HL-60 (cell line): ENCODE results near the gene NR2E1.
A peak's percentile ranks its signal among the peaks of the same experiment; 100 is the strongest.

Experiments
- DNase-seq, 2 experiments: peaks; one replicate each; pipeline ENCODE4 v3.0.0-alpha.2; 2010 to 2020; ENCODE audit warnings: low read depth in 1 of 2, low spot score in 1 of 2
- H3K27ac ChIP-seq: fragments of 250-450 bp; sonication (Bioruptor Pico); replicated peaks from 2 replicates; pipeline ENCODE4 v1.5.1; 2020; ENCODE audit warnings: mild to moderate bottlenecking, moderate library complexity
- H3K27me3 ChIP-seq: fragments of 250-450 bp; sonication (Bioruptor Pico); 2 replicates; pipeline ENCODE4 v1.5.1; 2021; ENCODE audit warnings: mild to moderate bottlenecking, moderate library complexity; ENCODE audit not compliant: insufficient read depth, poor library complexity, severe bottlenecking
- H3K4me3 ChIP-seq: replicated peaks from 2 replicates; pipeline ENCODE4 v1.5.1; 2011; ENCODE audit warnings: mild to moderate bottlenecking, control low read depth, low read length; ENCODE audit not compliant: insufficient read depth
- GABPA ChIP-seq: IDR thresholded peaks from 2 replicates; pipeline ENCODE4 v1.6.1; 2012; ENCODE audit warnings: low read depth
- POLR2AphosphoS5 ChIP-seq: IDR thresholded peaks from 2 replicates; pipeline ENCODE4 v1.6.1; 2012; ENCODE audit warnings: low read depth
- SPI1 ChIP-seq: IDR thresholded peaks from 2 replicates; pipeline ENCODE4 v1.6.1; 2012; ENCODE audit warnings: low read depth, mild to moderate bottlenecking, borderline replicate concordance
- long read RNA-seq: library from polyadenylated mRNA; unstranded; transcript quantifications from one replicate; pipeline ENCODE4 v2.0.0, GENCODE V29; 2020
- TF ChIP-seq, protein P1 (sequence below): IDR thresholded peaks from one replicate; pipeline ENCODE4 v1.5.1; 2011; ENCODE audit warnings: low read length, control low read depth, inconsistent platforms; ENCODE audit not compliant: insufficient read depth
- TF ChIP-seq, protein P2 (sequence below): IDR thresholded peaks from 2 replicates; pipeline ENCODE4 v1.6.1; 2012; ENCODE audit warnings: low read depth; ENCODE audit not compliant: insufficient replicate concordance

Gene NR2E1
- long read RNA-seq = 0 reads

DNA sequence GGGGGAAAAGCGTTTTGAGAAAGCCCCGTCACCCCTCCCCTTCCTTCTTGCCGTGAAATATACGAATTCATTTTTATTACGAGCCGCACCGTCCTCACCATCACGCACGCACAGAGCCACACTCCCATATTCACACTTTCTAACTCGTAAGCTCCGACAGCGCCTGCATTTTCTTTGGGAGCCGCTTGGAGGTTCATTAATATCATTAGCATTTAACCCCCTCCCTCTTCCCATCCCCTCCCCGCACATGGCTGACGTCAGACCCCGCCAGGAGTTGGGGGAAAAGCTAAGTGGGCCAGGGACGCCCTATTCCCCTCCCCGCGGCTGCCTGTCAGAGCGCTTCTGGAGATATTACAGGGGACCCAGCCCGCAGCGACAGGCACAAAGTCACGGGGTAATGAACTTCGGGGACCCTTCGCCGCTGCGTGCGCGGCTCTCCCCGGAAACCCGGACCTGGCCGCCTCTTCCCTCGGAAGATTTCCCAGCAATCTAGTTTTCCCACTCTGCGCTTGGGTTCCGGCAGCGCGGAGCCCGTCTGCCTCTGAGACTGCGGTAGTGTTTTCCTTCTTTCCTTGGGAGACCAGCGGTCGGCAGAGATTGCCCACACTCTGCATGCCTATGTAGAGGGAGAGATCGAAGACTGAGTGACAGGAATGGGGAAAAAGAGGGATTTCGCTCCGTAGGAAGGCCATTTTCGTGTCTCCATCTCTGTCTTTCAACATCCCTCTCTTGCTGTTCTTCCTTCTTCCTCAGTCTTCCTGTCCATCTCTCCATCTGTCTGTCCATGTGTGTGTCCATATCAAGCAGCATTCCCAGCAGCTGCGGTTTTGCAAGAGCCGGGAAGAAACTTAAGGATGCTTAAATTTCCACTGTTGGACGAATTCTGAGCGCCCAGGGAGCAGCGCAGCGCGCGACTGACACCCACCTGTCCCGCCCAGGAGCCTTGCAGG, at the start of gene NR2E1:
Gene NR2E1, plus strand, starts transcription at position 309 of the 950 bp plus-strand sequence. CDS start 744 bp downstream, outside the sequence.
- H3K27ac ChIP-seq = no peak within 1 kb of the TSS
- H3K27me3 ChIP-seq = peaks cover 98% of the 10 kb centered on the region
- no peak for DNase-seq
- no peak within 1 kb of the TSS for H3K4me3 ChIP-seq
- no peak for TF ChIP-seq POLR2AphosphoS5
- no peak for TF ChIP-seq SPI1
- TF ChIP-seq, protein P1, sequence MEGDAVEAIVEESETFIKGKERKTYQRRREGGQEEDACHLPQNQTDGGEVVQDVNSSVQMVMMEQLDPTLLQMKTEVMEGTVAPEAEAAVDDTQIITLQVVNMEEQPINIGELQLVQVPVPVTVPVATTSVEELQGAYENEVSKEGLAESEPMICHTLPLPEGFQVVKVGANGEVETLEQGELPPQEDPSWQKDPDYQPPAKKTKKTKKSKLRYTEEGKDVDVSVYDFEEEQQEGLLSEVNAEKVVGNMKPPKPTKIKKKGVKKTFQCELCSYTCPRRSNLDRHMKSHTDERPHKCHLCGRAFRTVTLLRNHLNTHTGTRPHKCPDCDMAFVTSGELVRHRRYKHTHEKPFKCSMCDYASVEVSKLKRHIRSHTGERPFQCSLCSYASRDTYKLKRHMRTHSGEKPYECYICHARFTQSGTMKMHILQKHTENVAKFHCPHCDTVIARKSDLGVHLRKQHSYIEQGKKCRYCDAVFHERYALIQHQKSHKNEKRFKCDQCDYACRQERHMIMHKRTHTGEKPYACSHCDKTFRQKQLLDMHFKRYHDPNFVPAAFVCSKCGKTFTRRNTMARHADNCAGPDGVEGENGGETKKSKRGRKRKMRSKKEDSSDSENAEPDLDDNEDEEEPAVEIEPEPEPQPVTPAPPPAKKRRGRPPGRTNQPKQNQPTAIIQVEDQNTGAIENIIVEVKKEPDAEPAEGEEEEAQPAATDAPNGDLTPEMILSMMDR = no peak
- TF ChIP-seq, protein P2, sequence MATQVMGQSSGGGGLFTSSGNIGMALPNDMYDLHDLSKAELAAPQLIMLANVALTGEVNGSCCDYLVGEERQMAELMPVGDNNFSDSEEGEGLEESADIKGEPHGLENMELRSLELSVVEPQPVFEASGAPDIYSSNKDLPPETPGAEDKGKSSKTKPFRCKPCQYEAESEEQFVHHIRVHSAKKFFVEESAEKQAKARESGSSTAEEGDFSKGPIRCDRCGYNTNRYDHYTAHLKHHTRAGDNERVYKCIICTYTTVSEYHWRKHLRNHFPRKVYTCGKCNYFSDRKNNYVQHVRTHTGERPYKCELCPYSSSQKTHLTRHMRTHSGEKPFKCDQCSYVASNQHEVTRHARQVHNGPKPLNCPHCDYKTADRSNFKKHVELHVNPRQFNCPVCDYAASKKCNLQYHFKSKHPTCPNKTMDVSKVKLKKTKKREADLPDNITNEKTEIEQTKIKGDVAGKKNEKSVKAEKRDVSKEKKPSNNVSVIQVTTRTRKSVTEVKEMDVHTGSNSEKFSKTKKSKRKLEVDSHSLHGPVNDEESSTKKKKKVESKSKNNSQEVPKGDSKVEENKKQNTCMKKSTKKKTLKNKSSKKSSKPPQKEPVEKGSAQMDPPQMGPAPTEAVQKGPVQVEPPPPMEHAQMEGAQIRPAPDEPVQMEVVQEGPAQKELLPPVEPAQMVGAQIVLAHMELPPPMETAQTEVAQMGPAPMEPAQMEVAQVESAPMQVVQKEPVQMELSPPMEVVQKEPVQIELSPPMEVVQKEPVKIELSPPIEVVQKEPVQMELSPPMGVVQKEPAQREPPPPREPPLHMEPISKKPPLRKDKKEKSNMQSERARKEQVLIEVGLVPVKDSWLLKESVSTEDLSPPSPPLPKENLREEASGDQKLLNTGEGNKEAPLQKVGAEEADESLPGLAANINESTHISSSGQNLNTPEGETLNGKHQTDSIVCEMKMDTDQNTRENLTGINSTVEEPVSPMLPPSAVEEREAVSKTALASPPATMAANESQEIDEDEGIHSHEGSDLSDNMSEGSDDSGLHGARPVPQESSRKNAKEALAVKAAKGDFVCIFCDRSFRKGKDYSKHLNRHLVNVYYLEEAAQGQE = no peak

DNA sequence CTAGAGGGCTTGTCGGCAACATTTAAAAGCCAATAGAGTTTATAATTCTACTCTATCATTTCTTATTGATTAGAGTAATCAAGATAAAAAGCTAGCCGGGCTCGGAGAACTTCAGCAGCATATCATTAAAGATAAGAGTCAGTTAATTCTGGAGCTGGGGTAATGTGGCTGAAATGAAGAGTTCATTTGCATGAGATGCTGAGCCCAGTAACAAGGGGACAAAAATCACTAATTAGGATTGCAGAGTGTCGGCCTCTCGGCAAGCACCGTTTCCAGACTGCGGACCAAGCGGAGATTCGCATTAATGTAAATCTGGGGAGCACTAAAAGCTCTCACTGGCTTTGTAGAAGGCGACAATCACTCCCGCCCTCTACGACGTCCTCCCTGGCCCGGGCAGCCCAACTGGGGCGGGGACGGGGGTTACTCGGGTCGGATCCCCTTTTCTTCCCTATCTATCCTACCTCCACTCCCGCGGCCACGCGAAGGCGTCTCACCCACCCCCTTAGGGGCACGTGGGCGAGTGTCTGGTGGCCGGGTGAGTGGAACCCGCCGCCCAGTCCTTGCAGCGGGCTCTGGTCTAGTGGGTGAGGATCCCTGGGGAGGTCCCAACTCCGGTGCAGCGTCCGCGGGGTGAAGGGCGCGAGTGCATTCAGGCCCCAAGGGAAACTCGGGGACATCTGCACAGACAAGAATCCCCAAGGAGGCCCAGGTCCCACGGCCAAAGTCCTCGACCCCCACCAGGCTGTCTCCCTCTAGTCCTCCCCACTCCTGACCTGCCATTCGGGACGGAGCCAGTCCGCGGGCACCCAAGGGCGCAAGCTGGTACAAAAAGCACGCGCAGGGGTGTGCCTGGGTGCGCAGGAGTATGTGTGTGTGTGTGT, 49.0 kb upstream of the NR2E1 start:
- DNase-seq = no peak
- H3K4me3 ChIP-seq = no peak overlapping the region
- no peak for TF ChIP-seq SPI1
- TF ChIP-seq GABPA = no peak
- TF ChIP-seq, protein P1 = no peak
- TF ChIP-seq, protein P2 = no peak
- TF ChIP-seq POLR2AphosphoS5 = no peak
- peaks cover 52% of the 10 kb centered on the region for H3K27me3 ChIP-seq
- no peak overlapping the region for H3K27ac ChIP-seq

DNA sequence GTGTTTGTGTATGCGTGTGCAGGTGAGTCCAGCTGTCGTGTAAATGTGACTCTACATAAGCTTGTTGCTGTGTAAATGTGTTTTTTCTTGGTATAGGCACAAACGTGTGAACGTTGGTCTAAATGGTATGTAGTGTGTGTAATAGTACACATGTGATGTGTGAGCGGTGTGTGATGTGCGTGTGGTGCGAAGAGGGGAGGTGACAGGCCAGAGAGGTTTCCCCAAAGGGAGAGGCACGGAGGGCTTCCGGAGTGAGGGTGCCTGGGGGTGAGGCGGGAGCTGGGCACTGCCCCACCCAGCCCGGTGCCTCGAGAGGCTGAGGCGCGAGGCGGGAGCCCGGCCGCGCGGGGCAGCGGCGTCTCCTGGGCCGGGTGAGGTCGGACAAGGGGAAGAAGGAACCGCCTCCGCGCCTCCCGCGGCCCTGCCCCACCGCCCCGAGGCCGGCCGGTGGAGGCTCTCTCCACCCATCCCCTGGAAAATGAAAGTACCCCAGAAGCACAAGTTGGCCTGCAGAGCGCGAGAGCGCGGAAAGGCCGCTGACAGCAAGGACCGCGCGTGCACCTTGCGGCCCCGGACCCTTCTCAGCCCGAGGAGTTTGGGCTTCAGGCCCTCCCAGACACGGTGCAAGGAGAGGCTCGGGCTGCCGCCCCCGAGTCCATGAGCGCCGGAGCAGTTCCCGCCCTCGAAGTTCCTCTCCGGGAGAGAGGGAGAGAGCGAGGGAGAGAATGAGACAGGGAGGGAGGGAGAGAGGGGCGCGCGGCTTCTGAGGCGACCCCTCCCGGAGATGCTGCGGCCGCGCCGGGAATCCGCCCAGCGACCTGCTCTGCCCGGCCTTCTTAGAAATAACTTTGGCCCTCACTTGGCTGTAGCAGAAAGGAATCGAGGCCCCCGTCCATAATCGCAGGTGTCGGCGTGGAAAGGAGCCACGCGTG, 48.1 kb upstream of the NR2E1 start:
- Histone ChIP-seq H3K4me3 (peak overlapping the region; percentile 55), H3K27ac (no peak overlapping the region), H3K27me3 (peaks cover 58% of the 10 kb centered on the region)
- DNase-seq = peak in 1 of 2 experiments; percentile 23
- TF ChIP-seq POLR2AphosphoS5 (no peak), SPI1 (no peak), GABPA (no peak)
- TF ChIP-seq, protein P1 = no peak
- TF ChIP-seq, protein P2 = no peak
